Large intestine (tissue), 3 donors: ENCODE data around the gene PPAT. TPM values are rescaled to one million over a fixed set of nuclear protein-coding genes. Genes with fewer than 3 reads are reported as not detected.
"Not testable (repeated sequence)": the region's sequence is repeated elsewhere in the genome, so short reads cannot be mapped to it uniquely, and the experiment has no call there.

Source experiments
- DNase-seq, 2 donors: peaks; one replicate each; pipeline versions ENCODE4 v3.0.0 to v3.0.0-alpha.2; 2013
- H3K27ac ChIP-seq: one replicate; pipeline ENCODE4 v1.5.1; 2013; ENCODE audit warnings: low read length
- H3K27me3 ChIP-seq: 2 replicates; pipeline ENCODE4 v1.6.1; 2013; ENCODE audit warnings: low read length; ENCODE audit not compliant: control insufficient read depth, insufficient read depth
- H3K36me3 ChIP-seq: 2 replicates; pipeline ENCODE4 v1.6.1; 2013; ENCODE audit warnings: low read length; ENCODE audit not compliant: control insufficient read depth, insufficient read depth
- H3K4me1 ChIP-seq: one replicate; pipeline ENCODE4 v1.6.1; 2013; ENCODE audit warnings: low read length; ENCODE audit not compliant: control insufficient read depth, insufficient read depth
- H3K4me3 ChIP-seq: one replicate; pipeline ENCODE4 v1.5.1; 2013; ENCODE audit warnings: low read length
- H3K9me3 ChIP-seq: one replicate; pipeline ENCODE4 v1.6.1; 2013; ENCODE audit warnings: mild to moderate bottlenecking, low read depth, low read length, moderate library complexity; ENCODE audit not compliant: control insufficient read depth
- WGBS: methylation state at CpG from one replicate; pipeline ENCODE4 v1.1.5; 2013; ENCODE audit warnings: low lambda C conversion rate; ENCODE audit not compliant: insufficient coverage; 5-methylcytosine and 5-hydroxymethylcytosine counted together
- polyA plus RNA-seq: library from polyadenylated mRNA; unstranded; fragments of 120-200 nt; gene quantifications from one replicate; pipeline ENCODE4 v1.2.1, GENCODE V29; 2013

The PPAT gene
- polyA plus RNA-seq, 1 donor = 13.2 TPM

DNA sequence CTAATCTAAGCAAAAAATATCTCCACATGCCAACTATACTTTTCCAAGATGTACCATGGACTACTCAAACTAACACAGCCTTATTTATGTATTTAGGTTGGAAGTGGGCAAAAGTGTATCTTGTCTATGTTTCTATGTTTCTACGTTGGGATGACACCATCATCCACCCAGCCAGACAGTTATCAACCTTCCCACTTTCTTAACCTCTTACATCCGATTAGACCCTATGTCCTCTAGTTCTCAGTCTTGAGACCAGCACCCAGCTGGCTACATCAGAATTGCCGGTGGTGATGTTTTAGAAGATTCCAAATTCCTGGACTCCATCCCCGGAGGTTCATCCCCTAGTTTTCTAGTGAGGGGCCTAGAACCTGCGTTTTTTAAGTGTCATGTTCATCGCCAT, 47.1 kb downstream of the PPAT start:
- no peaks in the 10 kb centered on the region for H3K27me3 ChIP-seq
- WGBS = no CpG with 5 or more reads among the region's 6 CpGs
- H3K36me3 ChIP-seq = no peaks in the 10 kb centered on the region
- no peak overlapping the region for H3K27ac ChIP-seq
- peak overlapping the region; percentile 79 for H3K4me3 ChIP-seq
- DNase-seq = peak in 1 of 2 donors; percentile 15
- peaks cover 6% of the 10 kb centered on the region for H3K4me1 ChIP-seq
- no peaks in the 10 kb centered on the region for H3K9me3 ChIP-seq

DNA sequence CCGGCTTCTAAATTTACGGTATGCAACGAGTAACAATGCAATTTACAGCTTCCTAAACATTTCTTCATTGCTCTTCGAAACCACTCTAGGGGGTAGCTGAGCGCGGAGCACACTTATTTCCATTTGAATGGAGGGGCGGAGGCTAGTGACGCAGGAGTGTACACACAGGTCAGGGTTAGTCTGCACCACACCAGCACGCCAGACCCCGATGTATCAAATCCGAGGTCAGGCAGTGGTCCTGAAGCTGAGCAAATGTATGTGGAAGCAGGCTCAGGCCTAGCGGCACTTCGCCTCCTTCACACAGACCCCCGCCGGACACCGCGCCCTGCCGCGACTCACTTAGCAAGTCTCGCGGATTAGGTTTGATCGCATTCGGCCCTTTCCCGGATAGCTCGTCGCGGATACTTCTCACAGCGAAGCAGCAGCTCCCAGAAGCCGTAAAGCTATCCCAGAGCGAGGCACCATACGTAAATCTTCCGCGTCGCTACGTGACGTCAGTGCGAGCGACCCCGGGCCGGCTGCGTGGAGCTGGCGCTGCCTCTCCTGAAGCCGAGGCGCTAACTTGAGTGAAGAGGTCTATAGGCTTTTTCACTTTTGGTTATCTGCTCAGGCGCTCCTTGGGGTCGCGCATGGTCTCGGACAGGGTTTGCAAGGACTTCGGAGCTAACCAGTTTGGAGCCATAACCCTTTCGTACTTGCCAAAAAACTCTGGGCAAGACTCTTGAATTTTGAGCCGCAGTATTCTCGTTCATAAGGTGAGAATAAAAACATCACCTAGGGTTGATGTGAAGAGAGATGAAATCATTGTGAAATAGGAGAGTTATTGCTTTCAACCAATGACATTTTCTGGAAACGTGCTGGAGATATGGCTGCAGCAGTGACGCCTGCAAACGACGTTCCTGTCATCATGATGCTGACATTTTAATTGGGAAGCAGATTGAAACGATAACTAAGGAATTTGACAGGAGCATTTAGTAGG, 48.1 kb downstream of the PPAT start, which contains the start of gene AASDH:
Gene AASDH, minus strand, starts transcription at position 469 of the 979 bp plus-strand sequence. CDS start 3,192 bp downstream, outside the sequence.
- Histone ChIP-seq H3K27ac (peak within 1 kb of the TSS; percentile 98), H3K9me3 (no peaks in the 10 kb centered on the region), H3K27me3 (no peaks in the 10 kb centered on the region), H3K4me1 (peaks cover 6% of the 10 kb centered on the region), H3K4me3 (peak within 1 kb of the TSS; percentile 79), H3K36me3 (no peaks in the 10 kb centered on the region)
- DNase-seq = peak; percentile 95 to 99
- 0% methylated on average over 2 of the region's 57 CpGs for WGBS

DNA sequence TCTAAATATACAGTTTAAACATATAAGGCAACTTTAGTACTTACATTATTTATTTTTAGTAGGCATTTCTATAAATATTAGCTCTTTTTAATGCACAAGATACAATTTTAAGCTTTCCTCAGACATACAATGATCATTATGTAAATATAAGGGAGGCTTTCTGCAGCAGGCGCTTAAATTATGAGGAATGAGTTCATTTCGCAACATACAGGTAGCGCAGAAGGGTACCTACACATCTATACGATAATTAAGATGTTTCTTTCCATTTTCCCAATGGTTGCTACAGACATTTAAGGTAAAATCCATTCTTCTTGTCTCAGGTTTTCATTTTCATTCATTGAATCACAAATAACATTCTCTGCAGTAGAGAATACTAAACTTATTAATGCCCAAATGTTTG, 49.3 kb downstream of the PPAT start:
- H3K9me3 ChIP-seq = no peaks in the 10 kb centered on the region
- H3K4me1 ChIP-seq = peaks cover 6% of the 10 kb centered on the region
- peak overlapping the region; percentile 79 for H3K4me3 ChIP-seq
- H3K36me3 ChIP-seq = no peaks in the 10 kb centered on the region
- DNase-seq = no peak
- peak overlapping the region; percentile 37 for H3K27ac ChIP-seq
- no CpG with 5 or more reads among the region's 4 CpGs for WGBS
- no peaks in the 10 kb centered on the region for H3K27me3 ChIP-seq

DNA sequence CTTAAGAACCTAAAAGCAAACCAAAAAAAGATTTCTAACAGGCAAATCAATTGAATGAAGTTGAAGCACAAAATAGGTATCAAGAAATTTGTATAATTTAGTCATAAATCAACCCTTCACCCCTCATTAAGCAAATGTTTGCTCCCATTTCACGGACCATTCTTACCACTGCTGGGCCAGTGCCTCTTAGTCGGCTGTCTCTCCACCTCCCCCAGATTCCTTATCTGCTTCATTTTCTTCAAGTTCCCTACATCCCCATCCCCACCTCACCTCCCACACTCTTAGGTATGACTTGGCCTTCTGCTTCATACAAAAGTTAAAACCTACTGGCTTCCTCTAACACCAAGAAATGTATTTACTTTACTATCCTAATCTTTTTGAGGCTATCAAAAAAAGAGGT, 60.0 kb downstream of the PPAT start:
- H3K27ac ChIP-seq = no peak overlapping the region
- no peak overlapping the region for H3K4me3 ChIP-seq
- H3K4me1 ChIP-seq = no peaks in the 10 kb centered on the region
- peaks cover 15% of the 10 kb centered on the region for H3K36me3 ChIP-seq
- H3K27me3 ChIP-seq = no peaks in the 10 kb centered on the region
- WGBS = no CpG with 5 or more reads among the region's 2 CpGs
- DNase-seq = no peak
- no peaks in the 10 kb centered on the region for H3K9me3 ChIP-seq

DNA sequence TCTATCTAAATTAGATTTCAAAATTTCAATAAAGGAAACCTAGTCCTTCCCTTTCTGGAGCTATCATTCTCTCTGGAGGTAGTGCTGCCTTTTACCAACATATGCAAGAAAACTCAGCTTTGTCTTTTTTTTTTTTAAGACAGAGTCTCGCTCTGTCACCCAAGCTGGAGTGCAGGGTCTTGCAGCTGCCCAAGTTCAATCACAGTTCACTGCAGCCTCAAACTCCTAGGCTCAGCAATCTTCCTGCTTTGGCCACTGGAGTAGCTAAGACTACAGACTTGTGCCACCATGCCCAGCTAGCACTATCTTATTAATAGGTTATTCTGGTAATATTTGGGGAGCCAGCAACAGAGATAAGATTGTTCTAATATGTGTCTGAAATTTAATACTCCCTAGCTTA, 60.5 kb downstream of the PPAT start:
- WGBS = no CpG with 5 or more reads among the region's 1 CpG
- peaks cover 19% of the 10 kb centered on the region for H3K36me3 ChIP-seq
- no peak overlapping the region for H3K4me3 ChIP-seq
- H3K27ac ChIP-seq = no peak overlapping the region
- DNase-seq = no peak
- H3K9me3 ChIP-seq = no peaks in the 10 kb centered on the region
- H3K27me3 ChIP-seq = no peaks in the 10 kb centered on the region
- H3K4me1 ChIP-seq = no peaks in the 10 kb centered on the region

DNA sequence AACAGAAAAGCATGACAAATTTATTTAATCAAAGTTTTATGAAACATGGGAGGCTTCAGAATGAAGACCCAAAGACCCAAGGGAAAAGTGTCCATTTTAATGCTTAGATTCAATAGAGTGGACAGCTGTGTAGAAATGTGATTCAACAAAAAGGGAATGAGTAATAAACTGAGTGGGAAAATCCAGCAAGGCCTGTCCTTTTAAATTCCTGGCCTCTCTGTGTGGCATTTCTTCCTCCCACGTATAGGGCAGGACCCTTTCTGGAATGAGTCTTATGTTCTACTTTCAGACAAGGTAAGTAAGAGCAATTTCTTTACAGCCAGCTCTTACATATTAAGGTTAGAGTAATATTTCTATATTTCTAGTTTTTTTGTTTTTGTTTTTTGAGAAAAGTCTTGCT, 62.6 kb downstream of the PPAT start:
- WGBS = no CpG with 5 or more reads among the region's 1 CpG
- no peaks in the 10 kb centered on the region for H3K9me3 ChIP-seq

DNA sequence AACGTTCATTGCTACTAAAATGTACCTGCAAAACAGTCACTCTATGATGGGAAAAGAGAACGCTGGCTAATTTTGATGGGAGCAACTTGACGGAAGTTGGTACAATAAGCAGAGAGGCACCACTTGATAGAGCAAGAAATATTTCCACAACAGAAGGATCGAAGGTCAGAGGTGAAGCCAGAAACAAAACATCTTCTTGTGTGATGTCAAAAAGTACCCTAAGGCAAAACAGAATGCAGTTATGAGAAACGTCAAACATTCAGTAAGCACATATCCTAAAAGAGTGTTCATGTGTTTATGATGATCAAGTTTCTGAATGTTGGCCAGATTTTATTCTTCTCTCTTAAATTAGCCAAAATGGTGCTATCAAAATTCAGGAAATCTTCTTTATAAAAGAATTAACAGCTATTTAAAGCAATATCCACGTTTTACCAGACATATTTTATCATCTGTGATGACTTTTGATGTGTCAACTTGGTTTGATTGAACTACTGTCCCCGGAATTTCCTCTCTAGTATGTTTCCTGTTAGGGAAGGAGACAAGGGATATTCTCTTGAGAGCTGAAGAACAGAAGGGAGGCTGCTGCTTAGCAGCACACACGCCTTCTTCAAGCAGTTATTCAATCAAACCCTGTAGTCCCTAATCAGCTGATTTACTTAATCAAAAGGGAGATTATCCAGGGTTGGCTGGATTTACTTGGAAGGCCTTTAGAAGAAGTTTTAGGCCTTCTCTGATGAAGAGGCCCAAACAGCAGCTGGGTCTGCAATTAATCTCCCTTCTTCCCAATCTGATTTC, 63.8 kb downstream of the PPAT start:
- no peaks in the 10 kb centered on the region for H3K9me3 ChIP-seq
- H3K27ac ChIP-seq = no peak overlapping the region
- H3K36me3 ChIP-seq = peaks cover 20% of the 10 kb centered on the region
- H3K4me3 ChIP-seq = no peak overlapping the region
- WGBS = 72% methylated on average over 4 of the region's 8 CpGs
- DNase-seq = no peak
- H3K27me3 ChIP-seq = no peaks in the 10 kb centered on the region
- H3K4me1 ChIP-seq = no peaks in the 10 kb centered on the region

More for the DNA sequence above, 62.6 kb downstream of the PPAT start:
- no peak for DNase-seq
- H3K27ac ChIP-seq = no peak overlapping the region
- peaks cover 22% of the 10 kb centered on the region for H3K36me3 ChIP-seq
- no peak overlapping the region for H3K4me3 ChIP-seq
- H3K4me1 ChIP-seq = no peaks in the 10 kb centered on the region
- no peaks in the 10 kb centered on the region for H3K27me3 ChIP-seq

DNA sequence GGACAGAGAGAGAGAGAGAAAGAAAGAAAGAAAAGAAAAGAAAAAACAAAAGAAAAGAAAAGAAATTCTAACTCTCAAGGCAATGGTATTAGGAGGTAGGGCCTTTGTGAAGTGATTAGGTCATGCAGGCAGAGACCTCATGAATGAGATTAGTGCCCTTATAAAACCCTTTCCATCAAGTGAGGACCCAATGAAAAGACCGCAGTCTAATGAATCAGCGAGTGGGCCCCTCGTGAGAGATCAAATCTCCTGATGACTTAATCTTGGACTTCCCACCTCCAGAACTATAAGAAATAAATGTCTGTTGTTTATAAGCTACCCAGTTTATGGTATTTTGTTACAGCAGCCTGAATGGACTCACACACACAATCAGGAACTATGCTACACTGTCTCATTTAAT, 65.0 kb downstream of the PPAT start:
- Histone ChIP-seq H3K9me3 (no peaks in the 10 kb centered on the region), H3K36me3 (peaks cover 18% of the 10 kb centered on the region), H3K4me3 (no peak overlapping the region), H3K27me3 (no peaks in the 10 kb centered on the region), H3K4me1 (no peaks in the 10 kb centered on the region), H3K27ac (no peak overlapping the region)
- no peak for DNase-seq
- WGBS = no CpG with 5 or more reads among the region's 3 CpGs

DNA sequence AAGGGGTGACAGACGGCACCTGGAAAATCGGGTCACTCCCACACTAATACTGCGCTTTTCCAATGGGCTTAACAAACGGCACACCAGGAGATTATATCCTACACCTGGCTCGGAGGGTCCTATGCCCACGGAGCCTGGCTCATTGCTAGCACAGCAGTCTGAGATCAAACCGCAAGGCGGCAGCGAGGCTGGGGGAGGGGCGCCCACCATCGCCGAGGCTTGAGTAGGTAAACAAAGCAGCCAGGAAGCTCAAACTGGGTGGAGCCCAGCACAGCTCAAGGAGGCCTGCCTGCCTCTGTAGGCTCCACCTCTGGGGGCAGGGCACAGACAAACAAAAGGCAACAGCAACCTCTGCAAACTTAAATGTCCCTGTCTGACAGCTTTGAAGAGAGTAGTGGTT, 72.4 kb downstream of the PPAT start:
- not testable (repeated sequence) for DNase-seq, H3K27me3 ChIP-seq, H3K4me1 ChIP-seq, H3K27ac ChIP-seq, H3K4me3 ChIP-seq, H3K9me3 ChIP-seq, H3K36me3 ChIP-seq
- no CpG with 5 or more reads among the region's 12 CpGs for WGBS

DNA sequence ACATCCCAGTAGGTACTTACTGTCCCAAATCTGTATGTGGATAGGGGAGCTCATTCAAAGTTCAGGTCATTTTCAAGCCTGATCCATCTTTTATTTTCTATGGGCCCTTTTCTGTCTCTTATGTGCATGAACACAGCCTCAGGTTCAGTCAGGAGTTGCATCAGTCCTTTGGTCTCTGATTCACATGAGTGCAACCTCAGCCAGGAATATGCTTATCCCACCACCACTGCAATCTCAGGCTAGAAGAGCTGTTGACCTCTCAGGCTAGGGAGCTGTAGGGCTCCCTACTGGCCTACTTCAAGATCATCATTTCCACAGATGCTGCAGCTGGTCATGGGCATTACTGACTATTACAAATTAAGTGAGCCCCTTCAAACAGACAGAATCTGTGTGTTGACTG, 75.3 kb downstream of the PPAT start:
- H3K27ac ChIP-seq = no peak overlapping the region
- H3K9me3 ChIP-seq = peaks cover 6% of the 10 kb centered on the region
- H3K27me3 ChIP-seq = no peaks in the 10 kb centered on the region
- no peak for DNase-seq
- no peaks in the 10 kb centered on the region for H3K4me1 ChIP-seq
- H3K36me3 ChIP-seq = peaks cover 19% of the 10 kb centered on the region
- H3K4me3 ChIP-seq = no peak overlapping the region
